ENCODE measurements around the gene CPNE8.

CPNE8 gene

GRCh38 chr12:38633511-38633910 lies 271.9 kb downstream of the CPNE8 start:
- no peak for DNase-seq (ENCODE audit: low read depth, low spot score)

DNA sequence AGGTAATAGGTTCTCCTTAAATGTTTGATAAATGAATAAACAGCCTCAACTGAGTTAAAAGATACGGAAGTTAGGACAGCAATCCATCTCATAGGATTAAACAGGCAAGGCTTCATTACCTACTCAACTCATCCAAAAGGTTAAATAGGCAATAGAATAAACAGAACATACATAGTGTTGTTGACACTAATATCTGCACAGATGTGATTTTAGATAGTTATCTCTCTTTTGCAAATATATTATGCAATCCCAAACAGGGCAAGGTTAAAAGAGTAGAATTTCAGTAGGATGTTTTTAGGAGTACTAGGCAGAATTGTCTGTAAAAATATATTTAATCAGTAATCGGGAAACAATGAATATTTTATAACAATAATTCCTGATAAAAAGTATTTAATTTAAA lies 276.3 kb downstream of the CPNE8 start:
- no peak for DNase-seq (ENCODE audit: low read depth, low spot score)

GRCh38 chr12:38628288-38628687 lies 277.1 kb downstream of the CPNE8 start:
- no peak for DNase-seq (ENCODE audit: low read depth, low spot score)

GRCh38 chr12:38625306-38625705 lies 280.1 kb downstream of the CPNE8 start:
- DNase-seq (ENCODE audit: low read depth, low spot score) = no peak

- no peak for DNase-seq (ENCODE audit: low read depth, low spot score)
Measured at GRCh38 chr12:38614171-38614570, 291.2 kb downstream of the CPNE8 start.

DNA sequence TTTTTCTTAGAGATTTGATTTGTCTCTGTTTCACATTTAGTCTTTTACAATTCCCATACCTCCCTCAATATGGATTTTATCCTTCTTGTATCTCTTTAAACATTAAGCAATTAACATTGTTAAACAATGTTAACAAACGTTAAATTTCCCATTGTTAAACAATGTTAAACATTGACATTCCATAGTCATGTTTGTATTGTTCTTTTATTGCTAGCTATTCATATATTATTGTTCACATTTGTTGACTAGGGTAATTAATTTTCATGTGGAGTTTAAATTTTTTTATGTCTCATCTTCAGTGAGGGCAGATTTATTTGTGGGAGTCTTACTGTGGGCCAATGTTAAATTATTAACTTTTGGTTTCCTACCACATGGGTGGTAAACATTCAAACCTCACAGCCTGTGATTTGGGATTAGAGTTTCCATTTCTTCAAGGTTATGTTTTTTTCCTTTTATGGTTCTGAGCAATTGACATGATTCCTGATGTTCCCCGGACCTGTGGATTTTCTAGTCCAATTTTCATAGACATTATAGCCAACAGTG lies 294.5 kb downstream of the CPNE8 start:
- no peak for DNase-seq (ENCODE audit: low read depth, low spot score)

DNA sequence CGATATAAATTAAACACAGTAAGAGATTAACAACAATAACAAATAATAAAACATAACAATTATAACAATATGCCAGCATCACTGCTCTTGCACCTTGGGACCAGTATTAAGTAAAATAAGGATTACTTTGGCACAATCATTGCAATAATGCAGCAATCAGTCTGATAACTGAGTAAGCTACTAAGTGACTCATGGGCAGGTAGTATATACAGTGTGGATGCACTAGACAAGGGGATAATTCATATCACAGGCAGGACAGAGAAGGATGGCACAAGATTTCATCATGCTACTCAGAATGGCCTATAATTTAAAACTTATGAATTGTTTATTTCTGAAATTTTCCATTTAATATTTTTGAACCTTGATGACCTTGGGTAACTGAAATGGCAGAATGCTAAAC lies 298.1 kb downstream of the CPNE8 start:
- no peak for DNase-seq (ENCODE audit: low read depth, low spot score)
